GM18499 (cell line): Measurements from ENCODE around the gene MATR3.
"Not testable (repeated sequence)": the region's sequence is repeated elsewhere in the genome, so short reads cannot be mapped to it uniquely, and the experiment has no call there.

Experiments used
- ATAC-seq: cut with Tn5 transposase; IDR thresholded peaks from one replicate; pipeline ENCODE4 v1.9.1; 2021; ENCODE audit warnings: moderate number of reproducible peaks; ENCODE audit not compliant: insufficient read depth, unreplicated experiment

Gene MATR3

GRCh38 chr5:139295346-139296057 lies 2.0 kb downstream of the MATR3 start:
- ATAC-seq = no peak

- no peak for ATAC-seq
Observed at GRCh38 chr5:139296198-139296597, 2.7 kb downstream of the MATR3 start.

GRCh38 chr5:139296862-139297326 lies 3.4 kb downstream of the MATR3 start:
- no peak for ATAC-seq

- ATAC-seq = no peak
Observed at GRCh38 chr5:139297439-139298133, 4.0 kb downstream of the MATR3 start.

- no peak for ATAC-seq
Observed at GRCh38 chr5:139298242-139298641, 4.7 kb downstream of the MATR3 start.

- no peak for ATAC-seq
Observed at GRCh38 chr5:139299486-139299885, 5.9 kb downstream of the MATR3 start.

GRCh38 chr5:139301808-139302499 lies 8.4 kb downstream of the MATR3 start:
- ATAC-seq = no peak

GRCh38 chr5:139304391-139305324 lies 11.1 kb downstream of the MATR3 start:
- no peak for ATAC-seq

GRCh38 chr5:139306197-139306596 lies 12.7 kb downstream of the MATR3 start:
- no peak for ATAC-seq

- ATAC-seq = no peak
Observed at GRCh38 chr5:139306628-139307379, 13.3 kb downstream of the MATR3 start.

- ATAC-seq = no peak
Observed at GRCh38 chr5:139308797-139309196, 15.3 kb downstream of the MATR3 start.

GRCh38 chr5:139310715-139311186 lies 17.2 kb downstream of the MATR3 start:
- not testable (repeated sequence) for ATAC-seq

GRCh38 chr5:139312075-139312474 lies 18.5 kb downstream of the MATR3 start:
- no peak for ATAC-seq

- ATAC-seq = no peak
Observed at GRCh38 chr5:139314276-139314675, 20.7 kb downstream of the MATR3 start.

GRCh38 chr5:139315056-139315615 lies 21.6 kb downstream of the MATR3 start:
- no peak for ATAC-seq

- ATAC-seq = no peak
Observed at GRCh38 chr5:139335811-139336210, 42.3 kb downstream of the MATR3 start.

GRCh38 chr5:139340051-139340450 lies 46.5 kb downstream of the MATR3 start:
- ATAC-seq = no peak

GRCh38 chr5:139341187-139341688 lies 47.7 kb downstream of the MATR3 start:
- no peak for ATAC-seq
